NOMO-1 treated with dmso at 0.1 percent for 144 hours (cell line): ENCODE results near the gene SCAF8.
"Not testable (repeated sequence)": the region's sequence is repeated elsewhere in the genome, so short reads cannot be mapped to it uniquely, and the experiment has no call there.

Experiments
- DNase-seq: peaks from one replicate; lab custom pipeline; 2025; ENCODE audit not compliant: unreplicated experiment; lab: John Stamatoyannopoulos, UW

Gene SCAF8

GRCh38 chr6:154733183-154733625, at the start of gene SCAF8:
Gene SCAF8, plus strand, starts transcription at chr6:154733416. Its CDS starts 485 bp downstream, at chr6:154733901.
- DNase-seq: peak; percentile 69

GRCh38 chr6:154683756-154684523, 49.3 kb upstream of the SCAF8 start:
- peak; percentile 61 for DNase-seq

GRCh38 chr6:154686162-154686561, 47.1 kb upstream of the SCAF8 start:
- DNase-seq: no peak

GRCh38 chr6:154689493-154690255, 43.5 kb upstream of the SCAF8 start:
- DNase-seq: no peak

GRCh38 chr6:154690857-154691256, 42.4 kb upstream of the SCAF8 start:
- no peak for DNase-seq

- DNase-seq: no peak
These were observed 36.6 kb upstream of the SCAF8 start for GRCh38 chr6:154696661-154697060.

GRCh38 chr6:154703124-154703523, 30.1 kb upstream of the SCAF8 start:
- no peak for DNase-seq

- DNase-seq: no peak
These were observed 27.6 kb upstream of the SCAF8 start for GRCh38 chr6:154705471-154706113.

GRCh38 chr6:154706389-154706788, 26.8 kb upstream of the SCAF8 start:
- DNase-seq: no peak

GRCh38 chr6:154709621-154710020, 23.6 kb upstream of the SCAF8 start:
- no peak for DNase-seq

- no peak for DNase-seq
These were observed 22.5 kb upstream of the SCAF8 start for GRCh38 chr6:154710689-154711088.

- no peak for DNase-seq
These were observed 17.8 kb upstream of the SCAF8 start for GRCh38 chr6:154715446-154715845.

GRCh38 chr6:154716350-154716749, 16.9 kb upstream of the SCAF8 start:
- not testable (repeated sequence) for DNase-seq

- DNase-seq: no peak
These were observed 13.8 kb upstream of the SCAF8 start for GRCh38 chr6:154719433-154719832.

- DNase-seq: no peak
These were observed 13.4 kb upstream of the SCAF8 start for GRCh38 chr6:154719854-154720253.

- no peak for DNase-seq
These were observed 11.8 kb upstream of the SCAF8 start for GRCh38 chr6:154721460-154721859.

GRCh38 chr6:154726887-154727286, 6.3 kb upstream of the SCAF8 start:
- DNase-seq: no peak

- DNase-seq: no peak
These were observed 1.7 kb upstream of the SCAF8 start for GRCh38 chr6:154731296-154732218.

GRCh38 chr6:154732538-154733182, 556 bp upstream of the SCAF8 start:
- DNase-seq: no peak
